ENCODE measurements around the gene RNF186. TPM values are rescaled to one million over a fixed set of nuclear protein-coding genes. Genes with fewer than 3 reads are reported as not detected.
"Not testable (repeated sequence)": the region's sequence is repeated elsewhere in the genome, so short reads cannot be mapped to it uniquely, and the experiment has no call there.

RNF186 gene
- total RNA-seq, 1 donor from 2014 or later = not detected

- no peak for DNase-seq
These were observed 21.6 kb downstream of the RNF186 start for GRCh38 chr1:19793360-19794046.

- DNase-seq = no peak
These were observed 22.7 kb downstream of the RNF186 start for GRCh38 chr1:19792237-19793002.

- not testable (repeated sequence) for DNase-seq
These were observed 24.8 kb downstream of the RNF186 start for GRCh38 chr1:19790061-19790975.

- DNase-seq = peak; percentile 14
These were observed 28.1 kb downstream of the RNF186 start for GRCh38 chr1:19786988-19787423.

GRCh38 chr1:19785660-19786059 is 29.4 kb downstream of the RNF186 start:
- DNase-seq = no peak

- no peak for DNase-seq
These were observed 34.7 kb downstream of the RNF186 start for GRCh38 chr1:19780267-19780877.

- no peak for DNase-seq
These were observed 38.1 kb downstream of the RNF186 start for GRCh38 chr1:19776933-19777332.

- no peak for DNase-seq
These were observed 38.8 kb downstream of the RNF186 start for GRCh38 chr1:19776287-19776686.

GRCh38 chr1:19775831-19776230 is 39.3 kb downstream of the RNF186 start:
- DNase-seq = no peak

GRCh38 chr1:19775317-19775716 is 39.8 kb downstream of the RNF186 start:
- DNase-seq = no peak

GRCh38 chr1:19774180-19774785 is 40.8 kb downstream of the RNF186 start:
- DNase-seq = no peak

- DNase-seq = no peak
These were observed 41.6 kb downstream of the RNF186 start for GRCh38 chr1:19773485-19773884.

GRCh38 chr1:19772053-19772452 is 43.0 kb downstream of the RNF186 start:
- no peak for DNase-seq

- DNase-seq = no peak
These were observed 43.7 kb downstream of the RNF186 start for GRCh38 chr1:19771350-19771749.

GRCh38 chr1:19770436-19771190 is 44.5 kb downstream of the RNF186 start:
- DNase-seq = no peak

- DNase-seq = no peak
These were observed 45.7 kb downstream of the RNF186 start for GRCh38 chr1:19769211-19769932.

- no peak for DNase-seq
These were observed 46.5 kb downstream of the RNF186 start for GRCh38 chr1:19768353-19769210.

- DNase-seq = peak; percentile 3
These were observed 49.5 kb downstream of the RNF186 start for GRCh38 chr1:19765623-19766022.

GRCh38 chr1:19764848-19765247 is 50.2 kb downstream of the RNF186 start:
- no peak for DNase-seq

Measured in tongue (tissue), 2 donors.